GM18498 (cell line): ENCODE results near the gene CES5A.
"Not testable (repeated sequence)": the region's sequence is repeated elsewhere in the genome, so short reads cannot be mapped to it uniquely, and the experiment has no call there.

Source experiments
- ATAC-seq: cut with Tn5 transposase; IDR thresholded peaks from one replicate; pipeline ENCODE4 v1.9.1; 2021; ENCODE audit warnings: mild to moderate bottlenecking, moderate library complexity; ENCODE audit not compliant: unreplicated experiment

The CES5A gene

DNA sequence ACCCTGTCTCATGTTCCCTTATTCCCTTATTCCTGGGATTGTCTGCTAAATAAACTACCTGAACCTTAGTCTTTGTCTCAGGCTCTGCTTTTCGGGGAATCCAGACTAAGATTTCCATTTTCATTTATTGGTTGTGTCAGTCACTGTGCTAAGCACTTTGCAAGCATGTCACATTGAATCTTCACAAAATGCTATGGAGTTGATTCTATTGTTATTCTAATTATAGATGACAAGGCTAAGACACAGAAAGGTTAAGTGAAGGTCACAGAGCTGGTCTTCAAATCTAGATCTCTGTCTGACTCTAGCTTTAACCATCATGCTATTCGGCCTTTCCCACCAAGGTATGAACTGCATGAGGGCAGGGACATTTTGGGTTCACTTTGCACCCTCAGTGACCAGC lies 13.4 kb upstream of the CES5A start:
- no peak for ATAC-seq

DNA sequence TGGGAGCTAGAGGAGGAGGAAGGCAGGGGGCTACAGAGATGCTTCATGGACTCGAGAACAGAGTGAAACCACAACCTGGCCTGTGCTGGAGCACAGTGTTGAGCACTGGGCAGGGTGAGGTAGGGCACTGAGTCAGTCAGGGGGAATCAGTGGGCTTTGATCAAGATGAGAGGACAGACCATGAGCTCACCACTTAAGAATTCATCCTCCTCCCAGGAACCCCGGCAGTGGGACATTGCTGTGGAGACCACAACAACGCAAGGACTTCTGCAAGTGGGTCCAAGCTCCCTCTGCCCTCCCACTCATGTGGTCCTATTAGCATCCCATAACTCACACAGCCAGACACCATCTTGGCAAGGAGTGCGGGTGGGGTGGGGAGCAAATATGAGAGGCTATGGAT lies 1.7 kb upstream of the CES5A start:
- ATAC-seq = no peak

DNA sequence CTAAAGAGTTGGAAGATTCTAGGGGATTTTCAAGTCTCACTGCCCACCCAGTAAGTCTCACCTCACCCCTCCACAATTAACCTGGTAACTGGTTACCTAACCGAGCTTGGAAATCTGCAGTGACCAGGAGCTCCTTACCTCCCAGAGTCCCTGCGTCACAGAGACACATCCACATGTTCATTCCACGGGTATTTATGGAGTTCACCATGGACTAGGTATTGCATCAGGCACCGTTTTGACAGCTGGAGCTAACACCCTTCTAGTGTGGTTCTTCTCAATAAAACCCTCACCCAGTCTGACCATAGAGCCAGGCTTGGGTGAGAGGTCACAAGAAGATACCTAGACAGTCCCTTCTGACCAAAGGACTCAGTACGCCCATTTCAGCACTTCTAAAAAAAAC lies 2.1 kb downstream of the CES5A start:
- ATAC-seq = no peak

DNA sequence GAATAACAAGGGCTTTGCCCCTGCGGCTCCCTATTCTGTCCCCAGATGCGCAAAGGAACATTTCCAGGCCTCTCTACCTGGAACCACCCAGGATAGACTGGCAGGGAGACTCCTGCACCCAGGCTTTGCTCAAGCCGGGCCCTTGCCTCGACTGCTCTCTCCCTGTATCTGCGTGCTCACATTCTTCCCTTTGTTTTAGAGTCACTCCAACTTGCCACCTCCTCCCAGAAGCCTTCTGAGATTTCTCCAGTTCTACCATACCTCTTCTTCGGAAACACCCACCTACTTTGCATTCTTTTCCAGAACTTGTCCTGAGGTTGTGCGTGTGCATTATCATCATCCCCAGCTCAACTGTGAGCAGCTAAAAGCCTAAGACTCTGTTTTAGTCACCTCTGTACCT lies 3.0 kb downstream of the CES5A start:
- no peak for ATAC-seq

DNA sequence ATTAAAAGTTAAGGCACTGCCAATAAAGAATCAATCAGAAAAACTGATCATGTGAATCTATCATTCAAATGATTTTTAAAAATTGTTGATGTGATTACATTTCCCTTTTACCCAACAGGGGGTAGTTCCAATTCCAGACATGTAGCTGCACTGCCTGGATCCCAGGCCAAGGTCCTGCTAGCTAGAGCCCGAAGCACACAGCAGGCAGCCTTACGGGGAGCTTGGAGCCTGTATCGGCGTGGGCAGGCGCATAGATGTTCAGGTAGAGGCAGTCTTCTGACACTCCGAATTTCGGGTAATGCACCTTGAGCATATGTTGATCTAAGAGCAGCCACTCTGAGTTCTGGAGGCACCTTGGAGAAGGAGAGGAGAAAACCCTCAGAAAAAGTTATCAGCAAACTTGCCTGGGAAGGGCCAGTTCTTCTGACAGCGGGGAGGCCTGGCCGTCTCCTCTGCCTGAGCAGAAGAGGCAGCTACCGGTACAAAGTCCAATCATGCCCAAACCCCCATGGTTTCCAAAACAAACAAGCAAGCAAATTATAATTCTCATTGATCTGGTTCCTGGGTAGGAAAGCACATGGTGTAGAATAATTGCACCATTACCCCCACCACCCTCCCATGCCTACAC lies 3.6 kb downstream of the CES5A start:
- no peak for ATAC-seq

DNA sequence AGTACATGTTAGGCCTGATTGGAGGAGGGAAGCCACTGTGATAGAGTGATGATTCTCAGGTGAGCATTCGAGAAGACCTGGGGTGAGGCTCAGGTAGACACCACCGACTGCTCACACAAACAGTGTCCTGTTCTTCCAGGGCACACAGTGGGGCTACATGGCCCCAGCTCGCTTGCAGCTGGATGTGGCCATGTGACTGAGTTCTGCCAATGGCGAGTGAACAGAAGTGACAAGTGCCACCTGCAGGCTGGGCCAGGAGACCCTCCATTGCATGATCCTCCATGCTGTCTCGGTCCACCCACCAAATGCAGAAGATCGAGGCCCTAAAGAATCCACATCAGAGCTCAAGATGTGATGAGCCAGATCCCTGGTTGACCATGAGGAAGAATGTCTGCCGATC lies 6.2 kb downstream of the CES5A start:
- ATAC-seq = no peak

DNA sequence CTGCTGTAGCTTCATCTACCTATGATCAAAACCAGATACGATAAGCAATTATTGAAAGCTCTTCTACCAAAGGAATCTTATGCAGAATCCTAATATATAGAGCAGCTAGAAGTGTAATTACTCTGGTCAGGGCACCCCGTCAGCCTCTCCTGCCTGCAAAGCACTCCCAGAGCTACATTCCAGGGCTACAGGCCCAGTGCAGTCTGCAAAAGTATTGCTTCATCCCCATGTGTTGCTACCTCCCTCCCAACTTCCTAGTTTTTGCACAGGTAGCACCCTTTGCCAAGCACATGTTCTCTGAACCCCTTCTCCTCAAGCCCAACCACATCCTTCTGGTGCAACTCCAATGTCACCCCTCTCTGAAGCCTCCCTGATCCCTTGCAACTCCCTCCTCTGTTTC lies 7.0 kb downstream of the CES5A start:
- ATAC-seq = no peak

DNA sequence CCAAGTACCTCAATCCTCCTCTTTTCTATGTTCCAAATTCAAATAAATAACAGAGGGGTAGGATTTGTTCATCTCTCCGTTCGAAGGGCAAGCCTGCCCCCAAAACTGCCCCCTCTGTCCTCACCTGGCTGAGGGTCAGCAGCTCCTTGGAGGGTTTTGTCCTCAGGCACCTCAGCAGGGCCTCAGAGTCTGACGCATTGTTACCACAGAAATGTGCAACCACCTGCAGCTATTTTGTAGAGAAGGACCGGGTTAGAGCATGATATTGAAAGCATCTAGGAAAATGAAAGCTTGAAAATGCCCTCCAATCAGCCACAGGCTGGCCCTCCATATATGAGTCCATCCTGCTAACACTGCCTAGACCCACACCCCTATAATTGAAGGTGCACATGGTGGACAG lies 13.9 kb downstream of the CES5A start:
- ATAC-seq = no peak

DNA sequence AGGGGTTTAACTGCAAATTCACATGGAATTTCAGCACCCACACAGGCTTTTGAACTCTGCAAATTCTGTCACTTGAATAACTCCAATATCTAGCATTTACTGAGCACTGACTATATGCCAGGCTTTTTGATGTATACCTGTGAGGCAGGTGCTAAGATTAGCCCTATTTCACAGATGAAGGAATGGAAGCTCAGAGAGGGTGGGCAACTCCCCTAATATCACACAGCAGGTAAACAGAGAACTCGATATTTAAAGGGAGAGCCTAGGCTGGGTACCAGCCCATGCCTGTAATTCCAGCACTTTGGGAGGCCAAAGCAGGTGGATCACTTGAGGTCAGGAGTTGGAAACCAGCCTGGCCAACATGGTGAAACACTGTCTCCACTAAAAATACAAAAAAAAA lies 17.5 kb downstream of the CES5A start:
- ATAC-seq = not testable (repeated sequence)

DNA sequence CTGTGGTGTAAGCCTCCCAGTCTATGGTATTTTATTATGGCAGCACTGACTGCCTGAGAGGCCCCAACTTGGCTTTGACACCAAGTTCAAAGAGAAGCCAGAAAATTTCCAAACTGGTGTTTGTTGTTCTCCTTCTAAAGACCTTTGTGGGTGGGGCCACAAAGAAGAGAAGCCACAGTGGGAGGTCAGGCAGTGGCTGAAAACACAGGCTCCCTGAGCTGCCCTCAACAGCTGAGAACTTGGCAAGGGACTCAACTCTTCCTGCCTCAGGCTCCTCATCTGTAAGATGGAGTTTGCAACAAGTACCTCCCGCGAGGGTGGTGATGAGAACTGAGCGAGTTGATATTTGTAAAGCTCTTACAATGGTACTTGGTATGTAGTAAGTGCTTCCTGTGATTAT lies 18.2 kb downstream of the CES5A start:
- no peak for ATAC-seq

DNA sequence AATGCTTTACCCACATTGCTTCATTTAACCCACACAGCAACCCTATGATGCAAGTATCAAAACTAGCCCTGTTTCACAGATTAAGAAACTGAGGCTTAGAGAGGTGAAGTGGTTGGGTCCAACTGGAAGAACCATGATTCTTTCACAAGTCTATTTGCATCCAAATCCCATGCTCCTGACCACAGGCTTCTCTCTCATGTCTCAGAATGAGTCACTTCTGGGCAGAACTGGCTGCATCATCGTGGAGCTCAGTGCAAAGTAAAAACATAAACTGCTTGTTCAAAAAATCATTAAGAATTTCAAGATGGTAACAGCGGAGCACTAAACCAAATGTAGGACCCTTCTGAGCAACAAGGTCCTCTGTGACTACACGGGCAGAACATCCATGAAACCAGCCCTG lies 22.1 kb downstream of the CES5A start:
- ATAC-seq = no peak

DNA sequence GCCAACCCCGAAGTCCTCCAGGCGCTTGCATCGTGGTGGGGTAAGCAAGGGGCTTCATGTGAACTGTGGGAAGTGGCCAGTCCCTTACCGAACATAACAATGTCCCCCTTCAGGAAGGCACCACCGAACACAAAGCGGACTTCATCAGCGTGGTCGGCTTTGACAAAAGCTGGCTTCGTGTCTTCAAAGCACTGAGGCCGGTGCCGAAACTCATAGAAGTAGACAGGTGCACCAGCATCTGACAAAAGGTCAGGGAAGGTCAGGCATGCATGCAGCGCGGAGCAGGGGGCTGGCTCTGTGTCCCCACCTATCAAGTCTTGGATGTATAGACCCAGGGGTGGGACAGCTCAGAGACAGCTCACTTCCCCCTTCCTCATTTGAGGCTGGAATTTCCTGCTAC lies 25.6 kb downstream of the CES5A start:
- ATAC-seq = no peak

DNA sequence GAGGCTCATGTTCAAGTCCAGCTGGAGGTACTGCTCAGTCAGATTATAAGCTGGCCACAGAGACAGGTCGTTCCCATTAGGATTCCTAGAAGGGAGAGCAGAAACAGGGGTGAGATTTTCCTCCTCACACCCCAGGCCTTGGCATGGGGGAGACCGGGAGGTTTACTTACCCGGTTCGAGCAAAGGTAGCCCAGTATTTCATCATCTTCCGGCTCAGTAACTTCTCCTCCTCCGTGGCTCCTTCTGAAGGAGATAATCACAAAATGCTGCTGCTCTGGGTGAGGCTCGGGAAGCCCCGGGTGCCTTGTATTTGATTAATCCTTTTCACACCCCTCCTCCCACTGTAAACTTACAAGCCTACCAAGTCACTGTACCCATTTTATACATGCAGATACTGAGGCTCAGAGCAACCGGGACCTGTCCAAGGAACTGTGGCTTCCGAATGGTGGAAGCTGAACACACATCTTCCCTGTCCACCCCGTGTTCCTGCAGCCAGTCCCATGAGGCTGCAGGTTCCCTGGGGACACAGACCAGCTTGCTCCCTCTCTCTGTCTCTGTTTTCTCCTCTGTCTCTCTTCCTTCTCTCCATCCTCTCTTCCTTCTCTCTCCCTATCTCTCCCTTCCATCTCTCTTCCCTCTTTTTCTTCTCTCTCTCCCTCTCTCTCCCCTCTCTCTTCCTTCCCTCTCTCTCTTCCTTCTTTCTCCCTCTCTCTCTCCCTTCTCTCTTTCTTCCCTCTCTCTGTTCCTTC lies 28.4 kb downstream of the CES5A start:
- ATAC-seq = no peak

DNA sequence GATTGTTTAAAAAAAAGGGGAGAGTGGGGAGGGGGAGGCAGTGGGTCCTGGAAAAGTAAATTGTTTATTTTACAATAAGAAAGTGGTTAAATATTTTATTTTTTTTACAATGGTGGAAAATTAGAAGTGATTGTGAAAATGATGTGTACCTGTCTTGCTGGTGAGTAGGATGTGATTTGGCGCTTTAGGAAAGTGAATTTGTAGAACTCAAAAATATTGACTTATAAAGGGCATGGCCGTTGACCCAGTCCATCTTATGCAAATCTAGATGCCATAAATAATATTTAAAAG lies 32.1 kb downstream of the CES5A start:
- ATAC-seq = no peak

DNA sequence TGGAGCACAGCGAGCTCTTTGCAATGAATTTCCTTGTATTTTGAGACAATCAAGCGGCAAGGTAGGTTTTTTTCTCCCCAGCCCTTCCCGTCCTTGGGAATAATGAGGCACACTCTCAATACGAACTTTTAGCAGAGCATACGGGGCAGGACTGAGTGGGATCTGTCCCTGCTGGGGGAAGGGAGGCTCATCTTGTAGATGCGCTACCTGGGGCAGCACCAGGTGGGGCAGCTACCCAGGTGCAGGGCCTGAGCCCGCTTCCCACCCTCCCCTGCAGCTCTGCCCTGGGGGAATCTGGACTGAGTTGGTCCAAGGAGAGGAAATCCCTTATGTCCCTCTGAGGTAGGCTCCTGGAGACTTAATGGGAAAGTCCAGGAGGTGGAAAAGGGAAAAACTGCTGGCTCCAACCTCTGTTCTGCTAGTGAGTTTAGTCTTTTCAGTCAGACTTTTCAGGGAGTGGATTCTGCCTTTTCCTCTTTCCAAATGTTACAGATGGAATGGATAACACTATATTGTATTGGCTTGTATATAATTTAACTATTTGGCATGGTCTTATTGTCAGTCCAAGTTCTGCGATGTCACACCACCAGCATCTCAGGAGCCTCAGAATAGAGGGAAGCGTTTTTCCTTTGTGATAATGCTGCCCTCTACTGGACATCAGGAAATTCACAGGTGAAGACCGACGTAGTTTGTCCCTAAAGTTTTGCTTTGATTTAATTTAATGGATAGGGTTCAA lies 32.6 kb downstream of the CES5A start:
- no peak for ATAC-seq

DNA sequence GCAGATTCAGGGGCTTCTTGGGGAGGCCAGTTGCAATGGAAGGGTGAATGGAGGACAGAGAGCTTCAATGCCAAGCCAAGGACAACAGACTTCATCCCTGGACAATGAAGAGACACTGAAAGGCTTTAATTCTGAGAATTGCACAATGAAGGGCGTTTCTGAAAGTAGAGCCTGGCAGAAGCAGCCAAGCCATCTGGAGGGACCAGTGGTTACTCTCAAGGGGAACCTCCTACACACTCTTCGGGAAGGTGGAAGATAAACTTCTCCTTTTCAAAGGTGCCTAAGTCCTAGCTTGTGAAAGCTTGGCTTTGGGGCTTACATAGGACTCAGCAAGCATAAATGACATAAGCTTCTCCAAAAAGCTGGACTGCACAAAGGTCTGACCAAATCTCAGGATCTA lies 36.1 kb downstream of the CES5A start:
- ATAC-seq = no peak

DNA sequence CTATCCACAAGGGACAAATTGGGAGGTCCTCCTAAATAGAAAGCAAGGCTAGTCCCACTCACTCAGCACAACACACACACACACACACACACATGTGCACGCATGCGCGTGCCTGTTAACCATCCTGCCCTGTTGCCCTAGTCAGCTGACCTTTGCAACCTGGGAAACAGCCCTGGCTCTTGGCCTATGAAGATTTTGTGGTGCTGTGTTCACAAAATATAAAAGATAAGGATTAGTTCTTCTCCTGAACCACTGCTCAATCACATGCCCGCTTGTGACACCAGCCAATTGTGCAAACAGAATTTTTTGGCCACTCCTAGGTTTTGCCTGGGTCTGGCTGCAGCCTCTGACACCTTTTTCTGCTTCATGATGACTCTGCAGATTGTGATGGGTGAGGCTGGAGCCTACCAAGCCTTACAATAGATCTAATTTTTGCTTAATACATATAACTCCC lies 39.0 kb downstream of the CES5A start:
- no peak for ATAC-seq

DNA sequence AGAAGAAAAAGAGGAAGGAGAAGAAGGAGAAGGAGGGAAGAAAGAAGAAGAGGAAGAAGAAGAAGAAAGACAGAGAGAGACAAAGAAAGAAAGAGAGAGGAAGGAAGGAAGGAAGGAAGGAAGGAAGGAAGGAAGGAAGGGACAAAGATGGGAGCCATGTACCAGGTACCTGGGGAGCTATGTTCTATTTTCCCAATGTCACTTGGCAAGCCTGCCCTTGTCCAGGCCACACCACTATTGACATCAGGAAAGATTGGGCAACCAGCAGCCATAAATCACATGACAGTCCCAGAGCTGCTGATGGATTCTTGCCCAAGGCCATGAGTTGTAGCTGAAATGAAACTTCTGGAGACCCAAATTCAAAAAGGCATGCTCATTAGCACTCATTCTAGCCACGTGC lies 39.6 kb downstream of the CES5A start:
- no peak for ATAC-seq

DNA sequence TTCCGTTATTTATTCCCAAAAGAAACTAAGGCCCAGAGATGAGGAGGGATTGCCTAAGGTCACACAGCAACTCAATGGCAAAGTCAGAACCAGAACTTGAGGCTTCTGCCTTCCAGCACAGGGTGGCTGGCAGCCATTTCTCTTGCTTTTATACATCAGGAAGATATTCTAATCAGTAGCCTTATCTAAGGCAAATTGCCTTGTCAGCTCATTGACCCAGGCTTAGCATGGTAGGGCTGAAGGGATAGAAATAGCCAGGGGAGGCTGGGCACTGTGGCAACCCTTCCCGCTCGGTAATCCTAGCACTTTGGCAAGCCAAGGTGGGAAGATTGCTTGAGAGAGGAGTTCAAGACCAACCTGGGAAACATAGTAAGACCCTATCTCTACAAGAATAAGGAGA lies 40.0 kb downstream of the CES5A start:
- not testable (repeated sequence) for ATAC-seq

DNA sequence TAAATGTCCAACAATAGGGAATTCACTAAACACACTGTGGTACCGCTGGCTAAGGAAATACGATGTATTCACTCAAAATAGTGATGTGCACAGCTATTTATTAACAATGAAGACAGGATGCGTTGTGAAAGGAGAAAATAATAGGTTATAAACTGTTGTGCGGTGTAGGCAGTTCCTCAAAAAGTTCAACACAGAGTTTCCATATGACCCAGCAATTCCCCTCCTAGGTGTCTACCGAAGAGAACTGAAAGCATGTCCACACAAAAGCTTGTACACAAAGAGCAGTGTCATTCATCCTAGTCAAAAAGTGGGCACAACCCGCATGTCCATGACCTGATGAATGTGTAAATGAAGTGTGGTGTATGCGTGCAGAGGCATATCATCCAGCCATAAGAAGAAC lies 41.1 kb downstream of the CES5A start:
- ATAC-seq = no peak

DNA sequence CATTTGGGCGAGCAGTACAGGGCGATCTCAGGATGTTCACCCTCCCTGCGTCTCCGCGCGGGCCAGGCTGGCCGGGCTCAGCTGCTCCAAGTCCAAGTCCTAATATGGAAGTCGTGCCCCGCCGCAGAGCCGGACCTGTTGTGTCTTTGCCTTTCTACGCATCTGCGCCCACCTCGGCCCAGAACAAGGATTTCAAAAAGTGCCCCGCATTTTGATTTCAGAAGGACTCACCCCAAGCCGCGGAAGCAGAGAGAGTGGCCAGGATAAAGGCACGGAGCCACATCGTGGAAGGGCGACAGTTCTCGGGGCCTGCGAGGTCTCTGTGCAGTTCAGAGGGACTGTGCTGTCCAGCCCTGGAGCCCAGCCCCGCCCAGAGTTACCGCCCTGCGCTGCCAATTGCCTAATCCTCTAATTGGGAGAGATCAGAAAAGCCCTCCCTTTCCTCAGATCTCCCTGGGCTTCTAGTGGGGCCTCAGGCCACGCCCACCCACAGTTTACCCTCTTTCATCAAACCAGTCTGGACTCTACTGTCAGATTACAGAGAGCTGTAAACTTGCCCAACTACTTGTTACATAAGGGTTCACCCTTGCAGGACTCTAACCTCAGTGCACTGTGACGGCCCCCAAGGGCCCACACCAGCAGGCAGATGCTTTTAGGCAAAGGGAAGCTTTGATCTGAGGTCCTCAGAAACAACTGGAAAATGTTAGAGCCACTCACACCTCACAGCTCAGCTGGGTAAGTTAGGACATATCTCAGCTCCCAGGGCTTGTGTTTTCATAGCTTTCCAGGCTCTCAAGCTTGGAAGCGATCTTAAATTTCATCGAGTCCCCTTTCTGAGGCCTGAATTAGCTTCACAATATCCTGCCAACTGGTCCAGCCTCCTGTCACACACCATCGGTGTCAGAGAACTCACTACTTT lies 42.1 kb downstream of the CES5A start, which contains the start of gene CES1:
Gene CES1, minus strand, starts transcription at position 324 of the 919 bp plus-strand sequence. Its CDS starts 41 bp downstream, at position 283.
- no peak for ATAC-seq
